ENCODE data around the gene GIT1. TPM values are rescaled to one million over a fixed set of nuclear protein-coding genes. Genes with fewer than 3 reads are reported as not detected.

The GIT1 gene
- total and polyA plus RNA-seq, 9 of the 15 experiments (the other 6 are each of a cell fraction or from before 2014, with no cell fraction given): 0.35 to 35.3 (median 17.1) TPM

- Histone ChIP-seq H3K9me3 (replicated peaks; ENCODE audit: control insufficient read depth, insufficient read depth, low read depth, low read length) (no peaks in the 10 kb centered on the region), H3K9ac (ENCODE audit: insufficient read depth in 1 of 2, low read depth in 2 of 2, low read length in 2 of 2) (peak overlapping the region in 1 of 2 experiments; percentile 88; a peak in 2 of 4 replicates), H3K4me1 (replicated peaks in 1 of 2; ENCODE audit: control insufficient read depth in 2 of 2, insufficient read depth in 2 of 2, low read length in 2 of 2) (peaks cover 33 to 77% of the 10 kb centered on the region in 2 experiments), H3K27me3 (ENCODE audit: control insufficient read depth in 2 of 2, insufficient read depth in 2 of 2, low read length in 2 of 2) (no peaks in the 10 kb centered on the region), H3K79me2 (ENCODE audit: control insufficient read depth, insufficient read depth, low read length) (no peaks in the 10 kb centered on the region), H3K4me2 (ENCODE audit: insufficient read depth, low read length) (peak overlapping the region; percentile 60), H3K27ac (ENCODE audit: extremely low read depth, low read depth, low read length) (no peak overlapping the region), H4K20me1 (replicated peaks; ENCODE audit: control insufficient read depth, insufficient read depth, low read length) (no peaks in the 10 kb centered on the region; the same call in 1 of the 2 replicates), H3K9me1 (ENCODE audit: control insufficient read depth, insufficient read depth, low read length) (no peaks in the 10 kb centered on the region), H3K36me3 (ENCODE audit: control insufficient read depth, insufficient read depth, low read length) (no peaks in the 10 kb centered on the region), H3K4me3 (0 out of 2 replicates have a peak overlapping the region, but pooled peaks have one; percentile 15), H2AFZ (ENCODE audit: low read depth, low read length) (peak overlapping the region; percentile 95)
- ChIA-PET POLR2A (interaction anchor here (0.6 to 1.9 kb wide), 5 partner anchors 21 to 475 kb away, joined by 3 to 4 read pairs (median 3); no protein-coding TSS in a partner anchor), CTCF (ENCODE audit: low intra/inter-chr PET ratio) (interaction anchor here (0.5 to 1.4 kb wide), 7 partner anchors 34 to 475 kb away, joined by 3 to 5 read pairs (median 5); no protein-coding TSS in a partner anchor)
- ATAC-seq: peak; percentile 8
- no peak for FAIRE-seq
- BruUV-seq (replicated peaks): no TSS peak
- in situ Hi-C loops (cut with MboI): no loop called here
- intact Hi-C loops (cut with micrococcal nuclease): loop anchor here (10.0 kb wide), 1 partner anchor 474 kb away; no protein-coding TSS in a partner anchor
- WGBS (ENCODE audit: insufficient coverage, low coverage, missing lambda C conversion rate): 30% methylated on average over 21 of the region's 22 CpGs
- DNase-seq (ENCODE audit: extremely low read depth in 1 of 4, low spot score in 3 of 4): no peak
- TF ChIP-seq MEIS2 (IDR thresholded peaks at IDR 0.05; ENCODE audit: partially characterized antibody) (peak; percentile 0), MTA2 (IDR thresholded peaks at IDR 0.05; ENCODE audit: low read depth) (no peak), PHF21A (IDR thresholded peaks at IDR 0.05; ENCODE audit: borderline replicate concordance, low read depth) (0 out of 2 replicates have a peak, but pooled peaks have one; percentile 2), CBFB (CRISPR knock-in tag; IDR thresholded peaks at IDR 0.05) (0 out of 2 replicates have a peak, but pooled peaks have one; percentile 13), CBX2 (IDR thresholded peaks at IDR 0.05; ENCODE audit: insufficient read depth, low read length, poor library complexity, severe bottlenecking) (no peak), CTBP1 (IDR thresholded peaks at IDR 0.05; ENCODE audit: borderline replicate concordance) (peak; percentile 25; the same call in 1 of the 2 replicates), ZNF445 (CRISPR knock-in tag; IDR thresholded peaks at IDR 0.05; ENCODE audit: low read depth) (no peak), SMARCA4 (IDR thresholded peaks at IDR 0.05) (0 out of 2 replicates have a peak, but pooled peaks have one; percentile 10), MTA1 (IDR thresholded peaks at IDR 0.05; ENCODE audit: borderline replicate concordance) (peak; percentile 0; the same call in 1 of the 2 replicates), MTA3 (IDR thresholded peaks at IDR 0.05; ENCODE audit: borderline replicate concordance) (0 out of 2 replicates have a peak, but pooled peaks have one; percentile 9), CBX1 (IDR thresholded peaks at IDR 0.05; ENCODE audit: low read depth) (0 out of 2 replicates have a peak, but pooled peaks have one; percentile 4), TFAP4 (CRISPR knock-in tag; IDR thresholded peaks at IDR 0.05; ENCODE audit: borderline replicate concordance) (0 out of 2 replicates have a peak, but pooled peaks have one; percentile 11), ELF4 (CRISPR knock-in tag; IDR thresholded peaks at IDR 0.05) (no peak), NRF1 (conservative IDR thresholded peaks at IDR 0.05 in 1 of 2, IDR thresholded peaks at IDR 0.05 in 1 of 2) (peak; percentile 5 to 47; a peak in 2 of 4 replicates), TSC22D4 (tag; IDR thresholded peaks at IDR 0.05) (no peak), ZNF76 (CRISPR knock-in tag; IDR thresholded peaks at IDR 0.05; ENCODE audit: borderline replicate concordance) (0 out of 2 replicates have a peak, but pooled peaks have one; percentile 23)
- TF ChIP-seq, protein P1, sequence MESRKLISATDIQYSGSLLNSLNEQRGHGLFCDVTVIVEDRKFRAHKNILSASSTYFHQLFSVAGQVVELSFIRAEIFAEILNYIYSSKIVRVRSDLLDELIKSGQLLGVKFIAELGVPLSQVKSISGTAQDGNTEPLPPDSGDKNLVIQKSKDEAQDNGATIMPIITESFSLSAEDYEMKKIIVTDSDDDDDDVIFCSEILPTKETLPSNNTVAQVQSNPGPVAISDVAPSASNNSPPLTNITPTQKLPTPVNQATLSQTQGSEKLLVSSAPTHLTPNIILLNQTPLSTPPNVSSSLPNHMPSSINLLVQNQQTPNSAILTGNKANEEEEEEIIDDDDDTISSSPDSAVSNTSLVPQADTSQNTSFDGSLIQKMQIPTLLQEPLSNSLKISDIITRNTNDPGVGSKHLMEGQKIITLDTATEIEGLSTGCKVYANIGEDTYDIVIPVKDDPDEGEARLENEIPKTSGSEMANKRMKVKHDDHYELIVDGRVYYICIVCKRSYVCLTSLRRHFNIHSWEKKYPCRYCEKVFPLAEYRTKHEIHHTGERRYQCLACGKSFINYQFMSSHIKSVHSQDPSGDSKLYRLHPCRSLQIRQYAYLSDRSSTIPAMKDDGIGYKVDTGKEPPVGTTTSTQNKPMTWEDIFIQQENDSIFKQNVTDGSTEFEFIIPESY (CRISPR knock-in tag; IDR thresholded peaks at IDR 0.05): peak; percentile 7; the same call in 1 of the 2 replicates
These were observed 29.0 kb upstream of the GIT1 start for GRCh38 chr17:29618272-29619065.

Data from K562 (cell line).